GM21737 (cell line): Measurements from ENCODE around the gene GID8.

Experiments used
- ATAC-seq: cut with Tn5 transposase; IDR thresholded peaks from one replicate; pipeline ENCODE4 v1.9.1; 2021; ENCODE audit warnings: mild to moderate bottlenecking, moderate library complexity; ENCODE audit not compliant: unreplicated experiment

The GID8 gene

GRCh38 chr20:62967628-62968351 is 29.8 kb downstream of the GID8 start:
- no peak for ATAC-seq

GRCh38 chr20:62968378-62969178 is 30.6 kb downstream of the GID8 start:
- no peak for ATAC-seq

GRCh38 chr20:62969179-62969760 is 31.3 kb downstream of the GID8 start:
- no peak for ATAC-seq

- ATAC-seq, result no peak
Measured at GRCh38 chr20:62969939-62970306, 32.0 kb downstream of the GID8 start.

- ATAC-seq, result no peak
Measured at GRCh38 chr20:62970307-62971210, 32.6 kb downstream of the GID8 start.

GRCh38 chr20:62971211-62971949 is 33.4 kb downstream of the GID8 start:
- ATAC-seq, result no peak

- peak; percentile 71 for ATAC-seq
Measured at GRCh38 chr20:62971950-62972844, 34.2 kb downstream of the GID8 start.

GRCh38 chr20:62972845-62973745 is 35.1 kb downstream of the GID8 start:
- no peak for ATAC-seq

GRCh38 chr20:62975251-62975760 is 37.4 kb downstream of the GID8 start:
- no peak for ATAC-seq

GRCh38 chr20:62975812-62976508 is 38.0 kb downstream of the GID8 start:
- no peak for ATAC-seq

- no peak for ATAC-seq
Measured at GRCh38 chr20:62976886-62977285, 38.9 kb downstream of the GID8 start.

GRCh38 chr20:62977613-62978560 is 39.9 kb downstream of the GID8 start:
- ATAC-seq, result peak; percentile 46

- ATAC-seq, result no peak
Measured at GRCh38 chr20:62978561-62978943, 40.6 kb downstream of the GID8 start.

GRCh38 chr20:62979310-62979709 is 41.4 kb downstream of the GID8 start:
- ATAC-seq, result no peak

- no peak for ATAC-seq
Measured at GRCh38 chr20:62979876-62980373, 42.0 kb downstream of the GID8 start.

GRCh38 chr20:62980380-62980960 is 42.5 kb downstream of the GID8 start:
- no peak for ATAC-seq
